Naive thymus-derived CD4-positive, alpha-beta T cell (primary cell): ENCODE measurements around the gene LYVE1. TPM values are rescaled to one million over a fixed set of nuclear protein-coding genes. Genes with fewer than 3 reads are reported as not detected.

Experiments
- ATAC-seq: fragments of 150-1000 bp; cut with Tn5 transposase; 2 replicates; pipeline ENCODE4 v1.10.0; 2021; ENCODE audit warnings: mild to moderate bottlenecking, moderate library complexity
- CTCF ChIA-PET: fragments of 350-600 bp; sonication (Branson Sonifier 250); formaldehyde crosslinking; loops from one replicate; lab custom pipeline; 2021; ENCODE audit warnings: antibody characterized with exemption; lab: Charles Lee
- POLR2A ChIA-PET: fragments of 350-600 bp; sonication (Branson Sonifier 250); formaldehyde crosslinking; loops from one replicate; lab custom pipeline; 2021; ENCODE audit warnings: antibody characterized with exemption, inconsistent platforms; lab: Charles Lee
- DNase-seq, 9 donors: peaks; one replicate each; pipeline versions ENCODE4 v3.0.0 to v3.0.0-alpha.2; 2020 to 2022; ENCODE audit warnings: mixed read lengths in 1 of 9
- H3K27ac ChIP-seq: one replicate; pipeline ENCODE4 v1.7.0; 2013; ENCODE audit warnings: mild to moderate bottlenecking, low read depth, low read length, moderate library complexity
- H3K27me3 ChIP-seq, 2 donors: one replicate each; pipeline ENCODE4 v1.7.0; 2013; ENCODE audit warnings: low read length in 2 of 2, mild to moderate bottlenecking in 2 of 2, moderate library complexity in 2 of 2; ENCODE audit not compliant: control insufficient read depth in 2 of 2, insufficient read depth in 2 of 2
- H3K36me3 ChIP-seq, 3 experiments: 1 replicate in 2 of 3; 2 replicates in 1 of 3; pipeline ENCODE4 v1.7.0; 2013; ENCODE audit warnings: low read length in 3 of 3, mild to moderate bottlenecking in 3 of 3, moderate library complexity in 1 of 3; ENCODE audit not compliant: insufficient read depth in 3 of 3, control insufficient read depth in 2 of 3
- H3K4me1 ChIP-seq, 2 donors: one replicate each; pipeline ENCODE4 v1.7.0; 2013; ENCODE audit warnings: low read length in 2 of 2, mild to moderate bottlenecking in 2 of 2, moderate library complexity in 1 of 2; ENCODE audit not compliant: control insufficient read depth in 2 of 2, insufficient read depth in 2 of 2
- H3K4me3 ChIP-seq: 2 replicates; pipeline ENCODE4 v1.7.0; 2013; ENCODE audit warnings: mild to moderate bottlenecking, low read length
- H3K9me3 ChIP-seq, 3 experiments: 1 replicate in 2 of 3; 2 replicates in 1 of 3; pipeline ENCODE4 v1.7.0; 2013; ENCODE audit warnings: low read length in 3 of 3; ENCODE audit not compliant: control insufficient read depth in 2 of 3
- H3K27ac Mint-ChIP-seq, 9 donors: one replicate each; pipeline ENCODE4 v1.8.0; 2020 to 2022; ENCODE audit warnings: mixed read lengths in 9 of 9, mild to moderate bottlenecking in 8 of 9, moderate library complexity in 5 of 9, inconsistent platforms in 2 of 9
- H3K27me3 Mint-ChIP-seq, 5 donors: one replicate each; pipeline ENCODE4 v1.8.0; 2021 to 2022; ENCODE audit warnings: mixed read lengths in 5 of 5, mild to moderate bottlenecking in 1 of 5
- H3K36me3 Mint-ChIP-seq, 5 donors: one replicate each; pipeline ENCODE4 v1.8.0; 2020 to 2022; ENCODE audit warnings: mixed read lengths in 5 of 5, mild to moderate bottlenecking in 3 of 5, inconsistent platforms in 1 of 5
- H3K4me1 Mint-ChIP-seq, 7 donors: one replicate each; pipeline ENCODE4 v1.8.0; 2020 to 2022; ENCODE audit warnings: mixed read lengths in 7 of 7, mild to moderate bottlenecking in 3 of 7, inconsistent platforms in 1 of 7
- H3K4me3 Mint-ChIP-seq, 10 donors: one replicate each; pipeline ENCODE4 v1.8.0; 2020 to 2022; ENCODE audit warnings: mild to moderate bottlenecking in 10 of 10, mixed read lengths in 10 of 10, moderate library complexity in 6 of 10, inconsistent platforms in 2 of 10
- H3K9me3 Mint-ChIP-seq, 11 donors: one replicate each; pipeline ENCODE4 v1.8.0; 2020 to 2022; ENCODE audit warnings: mixed read lengths in 11 of 11, mild to moderate bottlenecking in 4 of 11, inconsistent platforms in 1 of 11, moderate library complexity in 1 of 11
- intact Hi-C, 2 donors: fragments of 100-400 bp; cut with micrococcal nuclease; formaldehyde crosslinking; loops; one replicate each; pipeline ENCODE4 v1.15.1; 2023
- polyA plus RNA-seq, 2 donors: library from polyadenylated mRNA; unstranded; fragments of 300-500 nt; fragmentation: Illumina TruSeq; gene quantifications; one replicate each; pipeline ENCODE4 v1.2.3, GENCODE V29; 2021
- total RNA-seq, 6 experiments: library from RNA in 5 of 6; stranded (reverse) in 5 of 6; gene quantifications; 1 replicate in 5 of 6; 2 replicates in 1 of 6; pipeline ENCODE4 v1.2.3 and lab custom pipeline; 2021 to 2026

LYVE1 gene
- total and polyA plus RNA-seq, 7 experiments from 2014 or later: not detected

DNA sequence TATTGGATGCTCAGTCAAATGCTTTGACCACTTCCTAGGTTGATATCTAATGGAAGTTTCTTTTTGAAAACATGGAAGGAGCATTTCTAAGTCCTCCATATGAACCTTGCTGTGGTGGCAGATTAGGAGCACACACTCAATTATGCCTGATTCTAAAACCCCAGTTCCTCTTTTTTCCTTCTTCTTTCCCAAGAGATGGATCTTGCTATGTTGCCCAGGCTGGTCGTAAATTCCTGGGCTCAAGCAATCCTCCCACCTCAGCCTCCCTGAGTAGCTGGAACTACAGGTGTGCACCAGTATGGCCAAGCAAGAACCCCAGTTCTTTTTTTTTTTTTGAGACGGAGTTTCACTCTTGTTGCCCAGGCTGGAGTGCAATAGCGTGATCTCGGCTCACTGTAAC is 3.0 kb downstream of the LYVE1 start:
- Mint-ChIP-seq H3K27ac (peak overlapping the region in 1 of 9 donors; percentile 2), H3K27me3 (peaks cover 0 to 11% (median 5%) of the 10 kb centered on the region in 5 donors), H3K4me3 (no peak overlapping the region), H3K9me3 (peaks cover 0 to 2% (median 0%) of the 10 kb centered on the region in 11 donors), H3K36me3 (no peaks in the 10 kb centered on the region), H3K4me1 (peaks cover 0 to 5% (median 0%) of the 10 kb centered on the region in 7 donors)
- Histone ChIP-seq H3K27ac (no peak overlapping the region), H3K4me1 (no peaks in the 10 kb centered on the region), H3K4me3 (no peak overlapping the region), H3K36me3 (no peaks in the 10 kb centered on the region), H3K9me3 (no peaks in the 10 kb centered on the region), H3K27me3 (no peaks in the 10 kb centered on the region)
- intact Hi-C loops: no loop called here
- ChIA-PET POLR2A (no interaction called here), CTCF (interaction anchor here (0.8 to 1.6 kb wide), 2 partner anchors 24 to 151 kb away, joined by 3 to 4 read pairs; partner anchors contain the start of gene RNF141)
- no peak for ATAC-seq
- DNase-seq: no peak

GRCh38 chr11:10564696-10565318 is 3.7 kb downstream of the LYVE1 start:
- no peak overlapping the region for H3K27ac ChIP-seq
- no peak for ATAC-seq
- H3K27me3 ChIP-seq: no peaks in the 10 kb centered on the region
- H3K9me3 ChIP-seq: no peaks in the 10 kb centered on the region
- POLR2A ChIA-PET: no interaction called here
- H3K9me3 Mint-ChIP-seq: peaks cover 0 to 2% (median 0%) of the 10 kb centered on the region in 11 donors
- intact Hi-C loops: no loop called here
- H3K4me1 Mint-ChIP-seq: peaks cover 0 to 5% (median 0%) of the 10 kb centered on the region in 7 donors
- CTCF ChIA-PET: interaction anchor here (0.8 to 1.6 kb wide), 2 partner anchors 24 to 150 kb away, joined by 3 to 4 read pairs; partner anchors contain the start of gene RNF141
- no peaks in the 10 kb centered on the region for H3K36me3 Mint-ChIP-seq
- peaks cover 0 to 11% (median 5%) of the 10 kb centered on the region in 5 donors for H3K27me3 Mint-ChIP-seq
- DNase-seq: no peak
- no peak overlapping the region for H3K27ac Mint-ChIP-seq
- H3K4me1 ChIP-seq: no peaks in the 10 kb centered on the region
- H3K4me3 ChIP-seq: no peak overlapping the region
- H3K4me3 Mint-ChIP-seq: no peak overlapping the region
- H3K36me3 ChIP-seq: no peaks in the 10 kb centered on the region

DNA sequence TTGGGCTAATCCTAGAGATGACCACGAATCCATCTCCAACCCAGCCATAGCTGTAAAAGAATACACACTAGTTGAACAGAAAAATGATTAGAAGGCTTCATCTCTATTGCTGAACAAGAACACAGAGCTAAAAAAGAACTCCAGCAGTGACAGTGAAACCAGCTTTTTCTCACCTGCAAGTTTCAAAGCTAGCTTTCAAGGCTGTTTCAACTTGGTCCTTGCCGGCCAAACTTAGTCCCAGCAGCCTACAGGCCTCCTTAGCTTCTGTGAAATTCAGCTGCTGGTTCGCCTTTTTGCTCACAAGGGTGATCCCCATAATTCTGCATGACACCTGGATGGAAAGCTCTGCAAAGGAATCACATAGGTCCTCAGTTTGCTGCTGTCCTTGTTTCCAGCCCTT is 4.4 kb downstream of the LYVE1 start:
- peaks cover 0 to 5% (median 0%) of the 10 kb centered on the region in 7 donors for H3K4me1 Mint-ChIP-seq
- H3K9me3 Mint-ChIP-seq: peaks cover 0 to 2% (median 0%) of the 10 kb centered on the region in 11 donors
- H3K4me3 Mint-ChIP-seq: no peak overlapping the region
- Histone ChIP-seq H3K27me3 (no peaks in the 10 kb centered on the region), H3K27ac (no peak overlapping the region), H3K4me1 (no peaks in the 10 kb centered on the region), H3K36me3 (no peaks in the 10 kb centered on the region), H3K9me3 (no peaks in the 10 kb centered on the region), H3K4me3 (no peak overlapping the region)
- intact Hi-C loops: no loop called here
- POLR2A ChIA-PET: no interaction called here
- H3K36me3 Mint-ChIP-seq: no peaks in the 10 kb centered on the region
- no peak for DNase-seq
- ATAC-seq: no peak
- CTCF ChIA-PET: interaction anchor here (1.0 to 1.6 kb wide), 2 partner anchors 23 to 88 kb away, joined by 3 to 4 read pairs; partner anchors contain the start of gene RNF141
- no peak overlapping the region for H3K27ac Mint-ChIP-seq
- peaks cover 0 to 12% (median 5%) of the 10 kb centered on the region in 5 donors for H3K27me3 Mint-ChIP-seq

- H3K4me3 ChIP-seq: no peak overlapping the region
- DNase-seq (no peak), ATAC-seq (no peak)
- Mint-ChIP-seq H3K4me3 (no peak overlapping the region), H3K27me3 (peaks cover 4 to 10% (median 5%) of the 10 kb centered on the region in 5 donors), H3K9me3 (peaks cover 0 to 2% (median 0%) of the 10 kb centered on the region in 11 donors), H3K4me1 (peaks cover 0 to 2% (median 0%) of the 10 kb centered on the region in 7 donors), H3K27ac (no peak overlapping the region), H3K36me3 (no peaks in the 10 kb centered on the region)
- no peaks in the 10 kb centered on the region for H3K36me3 ChIP-seq
- H3K27me3 ChIP-seq: no peaks in the 10 kb centered on the region
- H3K27ac ChIP-seq: no peak overlapping the region
- no peaks in the 10 kb centered on the region for H3K9me3 ChIP-seq
- intact Hi-C loops: no loop called here
- CTCF ChIA-PET: interaction anchor here (0.8 kb wide), 1 partner anchor 735 kb away, joined by 3 read pairs; no protein-coding TSS in a partner anchor
- H3K4me1 ChIP-seq: no peaks in the 10 kb centered on the region
- POLR2A ChIA-PET: interaction anchor here (1.0 kb wide), 1 partner anchor 21 kb away, joined by 3 read pairs; the partner anchor contains the start of gene RNF141
These were observed 6.5 kb downstream of the LYVE1 start for GRCh38 chr11:10561947-10562346.

DNA sequence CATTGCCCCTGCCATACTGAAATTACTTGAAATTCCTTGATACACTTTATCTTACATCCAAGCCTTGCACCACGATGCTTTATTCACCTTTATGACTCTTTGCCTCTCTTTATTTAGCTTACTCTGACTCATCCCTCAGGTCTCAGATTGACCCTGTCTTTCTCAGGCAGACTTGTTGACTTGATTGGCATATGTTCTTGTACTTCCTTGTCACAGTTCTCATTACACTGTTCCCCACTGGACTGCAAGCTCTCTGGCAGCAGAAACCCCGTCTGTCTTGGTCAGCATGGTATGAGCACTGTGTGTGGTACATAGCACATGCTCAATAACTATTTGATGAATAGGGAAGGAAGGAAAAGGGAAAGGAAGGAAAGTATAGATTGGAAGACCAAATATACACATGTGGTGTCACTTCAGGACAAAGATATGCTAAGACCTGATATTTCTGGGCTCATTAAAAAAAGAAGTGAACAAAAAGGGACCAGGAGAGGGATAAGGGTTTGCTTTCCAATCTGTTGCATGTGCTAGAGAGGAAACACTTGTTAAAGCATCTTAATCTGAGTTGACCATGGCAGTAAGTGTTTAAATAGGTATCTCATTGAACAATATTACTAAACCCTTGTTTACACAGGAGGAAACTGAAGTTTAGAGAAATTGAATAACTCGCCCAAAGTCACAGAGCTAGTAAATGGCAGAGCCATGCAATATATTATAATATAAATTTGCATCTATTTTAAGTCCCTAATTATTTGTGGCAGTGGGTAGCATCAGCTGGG is 7.2 kb downstream of the LYVE1 start:
- Histone ChIP-seq H3K27ac (no peak overlapping the region), H3K27me3 (no peaks in the 10 kb centered on the region), H3K36me3 (no peaks in the 10 kb centered on the region), H3K4me1 (no peaks in the 10 kb centered on the region), H3K9me3 (no peaks in the 10 kb centered on the region), H3K4me3 (no peak overlapping the region)
- Mint-ChIP-seq H3K4me1 (no peaks in the 10 kb centered on the region), H3K27ac (no peak overlapping the region), H3K27me3 (peaks cover under 1 to 16% (median 5%) of the 10 kb centered on the region in 5 donors), H3K4me3 (no peak overlapping the region), H3K36me3 (no peaks in the 10 kb centered on the region), H3K9me3 (peaks cover 0 to 2% (median 0%) of the 10 kb centered on the region in 11 donors)
- POLR2A ChIA-PET: interaction anchor here (1.0 kb wide), 1 partner anchor 20 kb away, joined by 3 read pairs; the partner anchor contains the start of gene RNF141
- intact Hi-C loops: no loop called here
- no peak for ATAC-seq
- CTCF ChIA-PET: no interaction called here
- no peak for DNase-seq

GRCh38 chr11:10558288-10558687 is 10.2 kb downstream of the LYVE1 start:
- Mint-ChIP-seq H3K9me3 (peaks cover 0 to 1% (median 0%) of the 10 kb centered on the region in 11 donors), H3K4me3 (no peak overlapping the region), H3K27ac (no peak overlapping the region), H3K27me3 (peaks cover 0 to 23% (median 10%) of the 10 kb centered on the region in 5 donors), H3K4me1 (no peaks in the 10 kb centered on the region), H3K36me3 (peaks cover 0 to 5% (median 0%) of the 10 kb centered on the region in 5 donors)
- POLR2A ChIA-PET: no interaction called here
- H3K27ac ChIP-seq: no peak overlapping the region
- CTCF ChIA-PET: no interaction called here
- H3K4me3 ChIP-seq: no peak overlapping the region
- H3K4me1 ChIP-seq: no peaks in the 10 kb centered on the region
- no peaks in the 10 kb centered on the region for H3K9me3 ChIP-seq
- no peaks in the 10 kb centered on the region for H3K36me3 ChIP-seq
- intact Hi-C loops: no loop called here
- H3K27me3 ChIP-seq: no peaks in the 10 kb centered on the region
- ATAC-seq (no peak), DNase-seq (no peak)
